ENCODE data around the gene SPATS2L. TPM values are rescaled to one million over a fixed set of nuclear protein-coding genes. Genes with fewer than 3 reads are reported as not detected.
A peak's percentile ranks its signal among the peaks of the same experiment; 100 is the strongest.

The SPATS2L gene
- total RNA-seq, 4 donors from 2014 or later = 33.4 to 236 (median 159) TPM

DNA sequence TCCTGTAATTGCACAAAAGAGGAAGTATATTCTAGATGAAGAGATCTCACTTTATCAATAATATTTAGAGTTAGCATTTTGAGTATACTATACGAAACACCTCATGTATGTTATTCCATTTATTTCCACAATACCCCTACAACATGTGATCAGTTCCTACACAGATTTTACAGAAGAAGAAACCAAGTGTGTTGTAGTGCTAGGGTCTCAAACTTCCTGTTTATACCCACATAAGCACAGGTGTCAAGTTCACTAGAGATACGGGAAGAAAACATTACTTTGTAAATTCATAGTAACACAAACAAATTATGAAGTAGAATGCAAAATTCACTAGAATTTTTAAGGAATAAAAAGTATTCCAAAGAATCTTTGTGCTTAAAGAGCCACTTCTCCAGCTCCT lies 157.0 kb downstream of the SPATS2L start:
- no peaks in the 10 kb centered on the region for H3K9me3 ChIP-seq
- no peak for DNase-seq
- no peak overlapping the region for H3K27ac ChIP-seq
- in situ Hi-C loops (cut with MboI; ENCODE audit: low pct_ligation_motif_present in 1 of 4, low pct_unique_long_range_greater_than_20kb in 1 of 4, low sequenced_read_pairs in 3 of 4) (no loop called here), intact Hi-C loops (cut with DNase I; ENCODE audit: low total_unique reads) (no loop called here)
- peaks cover 0 to 20% (median 0%) of the 10 kb centered on the region in 4 donors for H3K36me3 ChIP-seq
- 68 to 80% methylated on average over 2 of the region's 2 CpGs for WGBS, 2 donors (ENCODE audit: low coverage in 1 of 2)
- H3K27me3 ChIP-seq = no peaks in the 10 kb centered on the region
- no peak for TF ChIP-seq POLR2AphosphoS5 (IDR thresholded peaks at IDR 0.05)
- TF ChIP-seq, protein P1, sequence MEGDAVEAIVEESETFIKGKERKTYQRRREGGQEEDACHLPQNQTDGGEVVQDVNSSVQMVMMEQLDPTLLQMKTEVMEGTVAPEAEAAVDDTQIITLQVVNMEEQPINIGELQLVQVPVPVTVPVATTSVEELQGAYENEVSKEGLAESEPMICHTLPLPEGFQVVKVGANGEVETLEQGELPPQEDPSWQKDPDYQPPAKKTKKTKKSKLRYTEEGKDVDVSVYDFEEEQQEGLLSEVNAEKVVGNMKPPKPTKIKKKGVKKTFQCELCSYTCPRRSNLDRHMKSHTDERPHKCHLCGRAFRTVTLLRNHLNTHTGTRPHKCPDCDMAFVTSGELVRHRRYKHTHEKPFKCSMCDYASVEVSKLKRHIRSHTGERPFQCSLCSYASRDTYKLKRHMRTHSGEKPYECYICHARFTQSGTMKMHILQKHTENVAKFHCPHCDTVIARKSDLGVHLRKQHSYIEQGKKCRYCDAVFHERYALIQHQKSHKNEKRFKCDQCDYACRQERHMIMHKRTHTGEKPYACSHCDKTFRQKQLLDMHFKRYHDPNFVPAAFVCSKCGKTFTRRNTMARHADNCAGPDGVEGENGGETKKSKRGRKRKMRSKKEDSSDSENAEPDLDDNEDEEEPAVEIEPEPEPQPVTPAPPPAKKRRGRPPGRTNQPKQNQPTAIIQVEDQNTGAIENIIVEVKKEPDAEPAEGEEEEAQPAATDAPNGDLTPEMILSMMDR (IDR thresholded peaks at IDR 0.05) = no peak
- TF ChIP-seq EP300 (IDR thresholded peaks at IDR 0.05; ENCODE audit: low read depth) = no peak
- no peak for TF ChIP-seq POLR2A (IDR thresholded peaks at IDR 0.05)
- H3K4me3 ChIP-seq = no peak overlapping the region
- peaks cover 0 to 10% (median 0%) of the 10 kb centered on the region in 4 donors for H3K4me1 ChIP-seq

DNA sequence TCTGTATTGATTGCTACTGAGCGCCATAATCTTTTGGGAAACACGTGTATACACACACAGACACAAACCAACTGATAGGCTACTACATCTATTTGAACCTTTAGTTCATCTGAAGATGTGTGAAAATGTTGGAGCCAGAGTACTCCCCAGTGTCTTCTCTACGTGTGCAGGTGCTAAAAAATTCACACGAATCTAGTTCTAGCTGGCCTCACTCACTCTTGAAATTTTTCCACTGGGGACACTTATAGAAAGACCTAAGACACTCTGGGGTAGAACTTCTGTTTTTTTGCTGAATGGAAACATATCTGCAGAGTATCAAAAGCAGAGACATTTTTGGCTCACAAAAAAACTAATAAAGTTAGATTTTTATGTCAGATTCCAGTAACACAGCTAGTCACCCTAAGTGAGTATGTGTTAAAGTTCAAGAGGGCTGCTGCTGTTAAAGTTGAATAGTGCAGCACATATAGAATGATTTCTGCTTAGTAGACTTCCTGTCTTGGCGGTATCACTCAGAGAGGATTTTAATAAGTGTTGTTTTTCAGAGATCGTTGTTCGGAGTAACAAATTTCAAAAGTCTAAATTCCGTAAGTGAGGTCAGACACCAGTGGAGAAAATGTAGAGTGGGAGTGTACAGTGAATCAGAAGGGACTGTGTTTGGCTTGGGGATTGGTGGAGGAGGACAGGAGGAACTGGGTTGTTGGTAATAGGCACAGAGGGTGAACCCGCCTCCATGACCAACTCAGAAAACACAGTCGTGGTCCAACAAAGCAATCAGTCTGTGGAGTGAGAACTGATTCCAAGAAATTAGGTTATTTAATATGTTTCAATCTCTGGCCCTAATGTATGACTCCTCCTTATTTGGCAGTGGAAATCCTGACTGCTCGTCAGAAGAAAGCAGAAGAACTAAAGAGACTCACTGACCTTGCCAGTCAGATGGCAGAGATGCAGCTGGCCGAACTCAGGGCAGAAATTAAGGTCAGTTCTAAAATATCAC lies 160.2 kb downstream of the SPATS2L start:
- no peaks in the 10 kb centered on the region for H3K27me3 ChIP-seq
- peaks cover 0 to 1% (median 0%) of the 10 kb centered on the region in 4 donors for H3K36me3 ChIP-seq
- H3K4me1 ChIP-seq = peaks cover 0 to 12% (median 0%) of the 10 kb centered on the region in 4 donors
- intact Hi-C loops (cut with DNase I; ENCODE audit: low total_unique reads) = no loop called here
- WGBS, 2 donors (ENCODE audit: low coverage in 1 of 2) = 71 to 76% methylated on average over 9 to 12 of the region's 12 CpGs
- DNase-seq = no peak
- no peak overlapping the region for H3K4me3 ChIP-seq
- H3K9me3 ChIP-seq = no peaks in the 10 kb centered on the region
- in situ Hi-C loops (cut with MboI; ENCODE audit: low pct_ligation_motif_present in 1 of 4, low pct_unique_long_range_greater_than_20kb in 1 of 4, low sequenced_read_pairs in 3 of 4) = no loop called here
- peak overlapping the region; percentile 11 to 54 (median 34) for H3K27ac ChIP-seq
- TF ChIP-seq POLR2A (IDR thresholded peaks at IDR 0.05) (no peak), EP300 (IDR thresholded peaks at IDR 0.05; ENCODE audit: low read depth) (no peak)

DNA sequence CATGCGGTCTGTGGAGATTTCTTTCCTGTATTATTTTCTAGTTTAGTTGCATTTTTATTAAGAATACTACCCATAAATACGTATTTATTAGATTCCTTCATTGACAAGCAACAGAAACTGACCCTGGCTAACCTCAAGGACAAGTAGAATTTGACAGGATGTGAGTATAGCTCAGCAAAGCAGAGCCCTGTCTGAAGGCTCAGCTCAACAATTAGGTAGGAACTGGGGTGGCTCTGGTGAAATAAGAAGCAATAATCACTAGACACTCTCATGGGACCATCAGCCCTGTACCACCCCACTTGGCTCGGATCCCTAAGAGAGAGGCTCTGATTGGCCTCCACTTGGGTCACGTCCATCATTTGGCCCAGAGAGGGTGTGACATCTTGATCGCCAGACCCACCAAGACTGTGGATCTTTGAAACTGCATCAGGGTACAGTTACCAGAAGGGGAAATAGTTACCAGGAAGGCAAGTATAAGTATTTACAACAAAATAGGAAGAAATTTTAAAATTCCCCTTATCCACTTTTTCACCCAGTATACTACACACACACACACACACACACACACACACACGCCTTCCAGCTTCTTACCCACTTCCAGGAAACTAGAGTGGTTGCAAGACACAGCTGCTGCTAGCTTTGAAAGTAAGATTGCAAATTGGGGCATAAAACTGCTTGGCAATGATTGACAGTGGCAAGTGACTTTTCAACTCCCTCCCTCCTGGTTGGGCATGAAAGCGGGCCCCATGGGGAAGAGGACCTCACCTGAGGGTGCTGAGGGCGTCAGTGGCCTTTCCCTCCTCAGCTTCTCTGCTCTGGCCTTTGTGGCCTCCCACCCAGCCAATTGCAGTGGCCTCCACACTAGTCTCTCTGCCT lies 161.6 kb downstream of the SPATS2L start:
- H3K9me3 ChIP-seq = no peaks in the 10 kb centered on the region
- H3K27me3 ChIP-seq = no peaks in the 10 kb centered on the region
- in situ Hi-C loops (cut with MboI; ENCODE audit: low pct_ligation_motif_present in 1 of 4, low pct_unique_long_range_greater_than_20kb in 1 of 4, low sequenced_read_pairs in 3 of 4) (no loop called here), intact Hi-C loops (cut with DNase I; ENCODE audit: low total_unique reads) (no loop called here)
- H3K27ac ChIP-seq = peak overlapping the region; percentile 30 to 72 (median 48)
- no peak for DNase-seq
- peaks cover 0 to 5% (median under 1%) of the 10 kb centered on the region in 4 donors for H3K36me3 ChIP-seq
- 74 to 100% methylated on average over 2 to 8 of the region's 8 CpGs for WGBS, 2 donors (ENCODE audit: low coverage in 1 of 2)
- no peak overlapping the region for H3K4me3 ChIP-seq
- H3K4me1 ChIP-seq = peaks cover 0 to 12% (median 0%) of the 10 kb centered on the region in 4 donors
- TF ChIP-seq POLR2AphosphoS5 (IDR thresholded peaks at IDR 0.05) = no peak
- TF ChIP-seq, protein P1 (IDR thresholded peaks at IDR 0.05) = no peak
- no peak for TF ChIP-seq POLR2A (IDR thresholded peaks at IDR 0.05)
- no peak for TF ChIP-seq EP300 (IDR thresholded peaks at IDR 0.05; ENCODE audit: low read depth)

DNA sequence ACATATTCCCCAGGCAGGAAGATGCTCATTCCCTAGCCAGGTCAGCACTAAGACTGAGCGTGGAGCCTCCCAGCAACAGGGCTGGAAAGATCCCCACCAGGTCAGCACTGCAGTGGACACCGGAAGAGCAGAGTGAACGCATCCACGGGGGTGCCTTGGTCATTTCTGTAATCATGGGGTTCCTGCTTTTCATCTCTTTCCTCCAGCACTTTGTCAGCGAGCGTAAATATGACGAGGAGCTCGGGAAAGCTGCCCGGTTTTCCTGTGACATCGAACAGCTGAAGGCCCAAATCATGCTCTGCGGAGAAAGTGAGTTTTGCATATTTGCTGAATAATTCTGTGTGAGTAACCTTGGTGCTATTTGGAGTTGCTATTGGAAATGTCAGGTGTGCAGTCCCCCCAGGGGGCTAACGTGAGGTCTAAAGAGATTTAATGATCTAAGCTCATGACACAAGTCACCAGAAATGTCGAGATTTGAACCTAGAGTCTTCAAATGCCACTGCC lies 163.3 kb downstream of the SPATS2L start:
- 80 to 83% methylated on average over 1 to 13 of the region's 13 CpGs for WGBS, 2 donors (ENCODE audit: low coverage in 1 of 2)
- H3K27me3 ChIP-seq = no peaks in the 10 kb centered on the region
- in situ Hi-C loops (cut with MboI; ENCODE audit: low pct_ligation_motif_present in 1 of 4, low pct_unique_long_range_greater_than_20kb in 1 of 4, low sequenced_read_pairs in 3 of 4) (loop anchor here in 2 of 4 donors (5.0 to 10.0 kb wide), 3 partner anchors 155 to 487 kb away; partner anchors contain the start of gene SPATS2L (in 1 of the 2)), intact Hi-C loops (cut with DNase I; ENCODE audit: low total_unique reads) (loop anchor here (10.0 kb wide), 1 partner anchor 165 kb away; the partner anchor contains the start of gene SPATS2L)
- no peak for TF ChIP-seq EP300 (IDR thresholded peaks at IDR 0.05; ENCODE audit: low read depth)
- TF ChIP-seq POLR2AphosphoS5 (IDR thresholded peaks at IDR 0.05) = peak in 2 of 3 donors; percentile 44 to 57
- H3K4me3 ChIP-seq = no peak overlapping the region
- peaks cover 0 to 12% (median 0%) of the 10 kb centered on the region in 4 donors for H3K4me1 ChIP-seq
- H3K9me3 ChIP-seq = no peaks in the 10 kb centered on the region
- peak overlapping the region; percentile 18 to 72 (median 34) for H3K27ac ChIP-seq
- peaks cover 0 to 10% (median 5%) of the 10 kb centered on the region in 4 donors for H3K36me3 ChIP-seq
- DNase-seq = peak; percentile 22
